Non-pigmented ciliary epithelial cell (primary cell): ENCODE results near the gene WDPCP.
"Not testable (repeated sequence)": the region's sequence is repeated elsewhere in the genome, so short reads cannot be mapped to it uniquely, and the experiment has no call there.

Experiments used
- DNase-seq: peaks from one replicate; pipeline ENCODE4 v3.0.0-alpha.2; 2010; ENCODE audit warnings: low read depth

WDPCP gene

DNA sequence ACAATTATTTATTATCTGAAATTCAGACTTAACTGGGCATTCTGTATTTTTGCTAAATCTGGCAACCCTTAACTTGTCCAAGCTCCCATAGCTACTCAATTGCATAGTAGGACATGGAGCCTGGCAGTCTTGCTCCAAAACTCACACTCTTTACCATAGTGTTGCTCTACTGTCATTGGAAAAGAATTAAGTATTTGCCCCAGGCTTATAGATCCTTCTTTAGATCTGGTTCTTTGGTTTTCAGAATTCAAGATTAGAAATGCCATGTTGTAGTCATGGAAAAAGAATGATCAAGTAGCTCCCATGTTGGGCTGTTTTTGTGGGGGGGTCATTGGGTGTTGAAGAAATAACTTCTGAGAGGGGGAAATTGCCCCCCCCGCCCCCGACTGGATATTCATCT lies 240.9 kb downstream of the WDPCP start:
- DNase-seq = no peak

DNA sequence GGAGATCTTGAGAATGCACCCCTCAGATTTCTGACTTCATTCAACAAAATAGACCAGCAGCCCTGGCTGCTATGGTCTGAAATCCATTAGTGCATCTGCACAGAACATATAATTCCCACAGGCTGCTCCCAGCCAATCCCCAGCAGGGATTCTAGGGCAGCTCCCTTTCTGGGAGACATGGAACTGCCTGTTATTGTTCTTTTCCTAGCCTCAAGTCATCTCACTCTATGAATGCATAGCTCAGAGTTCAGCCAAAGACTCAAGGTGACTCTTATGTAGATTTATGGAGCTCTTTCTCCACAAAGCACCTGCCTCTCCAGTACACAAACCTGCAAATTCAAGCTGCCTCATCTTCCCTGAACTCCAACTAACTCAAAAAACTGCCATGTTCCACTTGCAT lies 241.9 kb downstream of the WDPCP start:
- DNase-seq = no peak

DNA sequence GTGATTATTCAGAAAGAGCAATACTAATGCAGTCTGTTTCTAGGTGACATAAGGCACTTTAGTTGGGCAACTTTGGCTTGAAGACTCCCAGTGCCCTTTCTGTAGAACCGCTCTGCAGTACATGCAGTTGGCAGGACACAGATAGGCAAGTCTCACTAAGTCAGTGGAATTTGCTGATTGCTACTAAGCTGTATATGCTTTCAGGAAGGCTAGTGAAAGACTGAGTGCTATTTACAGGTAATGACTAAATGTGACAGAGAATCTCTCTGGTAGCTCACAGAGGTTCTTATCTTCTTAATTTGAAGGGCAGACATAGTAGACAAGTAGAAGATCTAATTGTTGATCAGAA lies 243.0 kb downstream of the WDPCP start:
- DNase-seq = no peak

DNA sequence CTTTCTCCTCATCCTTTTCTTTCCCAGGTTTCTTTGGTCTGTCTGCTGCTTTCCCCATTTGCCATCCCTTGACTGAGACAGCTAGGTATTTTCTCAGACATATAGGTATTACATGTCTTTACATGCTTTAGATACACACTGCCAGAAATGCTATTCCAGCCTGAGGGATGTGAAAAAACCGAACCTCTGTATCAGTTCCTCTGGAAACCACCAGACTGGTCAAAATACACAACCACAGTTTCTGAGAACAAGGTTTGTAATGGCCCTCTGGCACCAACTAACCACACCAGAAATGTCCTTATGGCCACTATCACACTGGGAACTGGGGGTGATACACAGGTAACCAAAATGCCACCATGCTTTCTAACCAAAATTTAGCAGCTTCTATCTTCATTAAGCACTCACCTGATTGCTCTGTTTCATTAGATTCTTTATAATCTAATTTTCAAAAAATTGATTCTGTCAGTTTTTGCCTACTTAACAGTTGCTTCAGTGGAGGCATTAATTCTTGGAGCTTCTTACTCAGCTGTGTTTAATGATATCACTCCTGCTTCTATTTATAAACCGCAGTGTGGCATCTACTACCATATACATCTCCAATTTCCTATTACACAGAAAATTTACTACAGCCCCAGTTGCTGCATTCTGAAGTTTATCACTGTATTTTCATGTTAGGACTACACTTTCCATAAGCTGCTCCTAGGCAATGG lies 243.5 kb downstream of the WDPCP start:
- no peak for DNase-seq

DNA sequence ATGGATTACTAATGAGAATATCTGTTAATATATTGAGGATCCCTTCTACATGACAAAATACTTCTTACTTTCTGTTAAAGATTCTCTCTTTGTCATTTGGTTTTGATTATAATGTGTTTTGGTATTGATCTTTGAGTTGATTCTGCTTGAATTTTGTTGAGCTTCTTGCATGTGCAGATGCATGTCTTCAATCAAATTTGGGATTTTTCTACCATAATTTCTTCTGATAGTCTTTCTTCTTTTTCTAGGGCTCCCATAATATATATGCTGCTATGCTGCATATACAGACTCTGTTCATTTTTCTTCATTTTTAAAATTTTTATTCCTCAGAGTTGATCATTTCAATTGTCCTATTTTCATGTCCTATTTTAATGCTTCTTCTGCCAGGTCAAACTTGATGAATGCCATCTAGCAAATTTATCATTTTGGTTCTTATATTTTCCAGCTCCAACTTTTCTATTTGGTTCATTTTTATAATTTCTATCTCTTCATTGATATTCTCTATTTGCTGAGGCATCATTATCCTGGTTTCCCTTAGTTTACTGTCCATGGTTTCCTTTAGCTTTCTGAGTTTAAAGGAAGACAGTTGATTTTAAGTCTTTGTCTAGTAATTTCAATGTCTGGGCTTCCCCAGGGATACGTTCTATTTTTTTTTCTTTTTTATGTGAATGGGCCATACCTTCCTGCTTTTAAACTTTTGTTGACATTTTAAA lies 244.7 kb downstream of the WDPCP start:
- DNase-seq = no peak

DNA sequence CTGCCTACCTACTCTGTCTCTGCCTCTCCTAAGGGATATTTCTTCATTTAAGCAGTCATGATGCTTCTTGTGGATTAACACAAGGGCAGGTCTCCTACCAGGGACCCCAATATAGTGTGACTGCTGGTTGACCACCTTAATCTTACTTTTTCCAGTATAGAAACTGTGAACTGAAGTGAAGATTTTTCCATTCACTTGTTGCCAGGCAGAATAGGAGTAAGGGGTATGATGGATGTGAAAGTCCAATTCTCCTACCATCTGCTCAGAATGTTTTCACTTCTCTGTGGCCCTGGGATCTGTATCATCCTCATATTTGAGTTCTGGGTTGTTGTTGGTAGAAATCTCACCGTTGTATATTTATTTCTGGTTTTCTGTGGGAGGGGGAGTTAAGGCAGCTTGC lies 247.8 kb downstream of the WDPCP start:
- no peak for DNase-seq

DNA sequence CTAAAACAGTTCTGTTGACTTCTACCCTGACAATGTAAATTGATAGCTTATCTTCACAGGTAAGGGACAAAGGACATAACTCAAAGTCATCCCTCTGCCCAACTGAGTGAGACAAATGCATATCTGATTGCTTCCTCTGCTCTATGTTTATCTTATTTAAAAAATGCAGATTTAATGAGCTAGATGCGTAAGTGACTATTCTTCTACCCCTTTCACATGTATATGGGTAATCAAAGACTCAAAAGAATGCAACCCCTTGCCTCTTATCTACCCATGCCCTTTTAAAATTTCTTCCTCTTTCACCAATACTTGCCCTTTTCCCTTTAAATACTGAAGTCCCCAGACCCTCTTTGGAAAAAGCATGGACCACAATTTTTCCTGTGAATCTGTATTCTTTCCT lies 253.4 kb downstream of the WDPCP start:
- DNase-seq = no peak

DNA sequence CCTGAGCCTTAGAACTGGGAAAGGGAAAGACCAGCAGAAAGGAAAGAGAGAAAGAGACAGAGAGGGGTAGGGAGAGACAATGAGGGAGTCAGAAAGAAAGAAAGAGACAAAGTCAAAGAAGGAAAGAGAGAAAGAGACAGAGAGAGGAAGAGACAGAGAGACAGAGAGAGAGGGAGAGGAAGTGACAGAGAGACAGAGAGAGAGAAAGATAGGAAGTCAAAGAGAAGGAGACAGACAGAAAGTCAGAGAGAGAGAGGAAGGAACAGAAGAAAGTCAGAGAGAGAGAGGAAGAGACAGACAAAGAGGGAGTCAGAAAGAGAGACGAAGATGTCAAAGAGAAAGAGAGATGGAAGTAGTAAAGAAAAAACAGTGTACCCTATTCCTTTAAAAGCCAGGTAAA lies 261.8 kb downstream of the WDPCP start:
- no peak for DNase-seq

DNA sequence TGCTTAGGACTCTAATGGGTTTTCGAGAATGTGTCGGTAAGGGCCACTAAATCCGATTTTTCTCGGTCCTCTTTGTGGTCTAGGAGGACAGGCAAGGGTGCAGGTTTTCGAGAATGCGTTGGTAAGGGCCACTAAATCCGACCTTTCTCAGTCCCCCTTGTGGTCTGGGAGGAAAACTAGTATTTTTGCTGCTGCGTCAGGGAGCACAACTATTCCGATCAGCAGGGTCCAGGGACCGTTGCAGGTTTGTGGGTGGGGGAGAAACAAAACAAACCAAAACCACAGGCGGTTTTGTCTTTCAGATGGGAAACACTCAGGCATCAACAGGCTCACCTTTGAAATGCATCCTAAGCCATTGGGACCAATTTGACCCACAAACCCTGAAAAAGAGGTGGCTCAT lies 264.6 kb downstream of the WDPCP start:
- DNase-seq = not testable (repeated sequence)

DNA sequence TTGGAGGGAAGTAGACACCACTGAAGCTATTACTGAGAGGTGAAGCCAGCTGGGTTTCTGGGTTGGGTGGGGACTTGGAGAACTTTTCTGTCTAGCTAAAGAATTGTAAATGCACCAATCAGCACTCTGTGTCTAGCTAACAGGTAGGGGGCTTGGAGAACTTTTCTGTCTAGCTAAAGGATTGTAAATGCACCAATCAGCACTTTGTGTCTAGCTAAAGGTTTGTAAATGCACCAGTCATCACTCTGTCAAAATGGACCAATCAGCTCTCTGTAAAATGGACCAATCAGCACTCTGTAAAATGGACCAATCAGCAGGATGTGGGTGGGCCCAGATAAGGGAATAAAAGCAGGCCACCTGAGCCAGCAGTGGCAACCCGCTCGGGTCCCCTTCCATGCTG lies 266.3 kb downstream of the WDPCP start:
- not testable (repeated sequence) for DNase-seq

DNA sequence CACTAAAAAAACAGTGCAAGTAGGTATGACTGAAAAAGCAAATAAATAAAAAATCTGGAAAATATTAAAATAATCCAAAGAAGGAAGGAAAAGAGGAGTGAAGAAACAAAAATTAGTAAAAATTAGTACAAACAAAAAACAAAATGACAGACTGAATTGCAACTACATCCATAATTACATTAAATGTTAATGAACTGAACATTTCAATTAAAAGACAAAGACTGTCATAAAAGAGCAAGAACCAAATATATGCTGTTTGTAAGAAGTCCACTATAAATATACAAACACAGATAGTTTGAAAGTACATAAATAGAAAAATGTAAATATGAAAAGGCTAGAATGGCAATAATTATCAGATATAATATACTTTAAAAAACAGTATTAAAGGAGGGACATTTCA lies 267.6 kb downstream of the WDPCP start:
- no peak for DNase-seq

DNA sequence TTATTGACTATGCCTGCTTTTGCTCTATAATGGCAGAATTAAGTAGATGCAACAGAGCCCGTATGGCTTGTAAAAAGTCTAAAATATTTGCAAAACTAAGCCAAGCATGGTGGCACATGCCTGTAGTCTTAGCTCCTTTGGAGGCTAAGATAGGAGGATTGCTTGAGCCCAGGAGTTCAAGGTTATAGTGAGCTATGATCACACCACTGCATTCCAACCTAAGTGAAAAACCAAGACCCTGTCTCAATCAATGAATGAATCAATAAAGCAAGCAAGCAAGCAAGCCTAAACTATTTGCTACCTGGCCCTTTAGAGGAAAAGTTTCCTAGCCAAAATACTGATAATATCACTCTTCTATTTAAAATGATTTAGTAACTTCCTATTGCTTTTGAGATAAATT lies 277.7 kb downstream of the WDPCP start:
- no peak for DNase-seq

DNA sequence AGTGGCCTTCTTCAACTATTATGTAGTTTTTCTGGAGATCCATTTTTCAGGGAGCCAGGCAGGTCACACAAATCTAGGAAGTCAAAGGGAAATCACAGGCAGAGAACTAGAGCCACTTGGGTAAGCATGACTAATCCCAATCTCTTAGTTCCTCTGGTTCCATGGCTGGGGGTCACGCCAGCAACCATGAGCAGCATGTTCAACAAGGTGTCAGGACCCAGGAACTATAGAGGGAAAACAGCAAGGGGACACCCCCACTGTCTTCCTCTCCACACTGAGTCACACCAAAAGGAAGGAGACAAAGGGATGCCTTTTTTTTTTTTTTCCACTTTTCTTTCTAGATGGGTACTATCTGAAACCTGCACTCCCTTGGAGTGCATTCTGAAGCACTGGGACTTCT lies 286.8 kb downstream of the WDPCP start:
- no peak for DNase-seq

DNA sequence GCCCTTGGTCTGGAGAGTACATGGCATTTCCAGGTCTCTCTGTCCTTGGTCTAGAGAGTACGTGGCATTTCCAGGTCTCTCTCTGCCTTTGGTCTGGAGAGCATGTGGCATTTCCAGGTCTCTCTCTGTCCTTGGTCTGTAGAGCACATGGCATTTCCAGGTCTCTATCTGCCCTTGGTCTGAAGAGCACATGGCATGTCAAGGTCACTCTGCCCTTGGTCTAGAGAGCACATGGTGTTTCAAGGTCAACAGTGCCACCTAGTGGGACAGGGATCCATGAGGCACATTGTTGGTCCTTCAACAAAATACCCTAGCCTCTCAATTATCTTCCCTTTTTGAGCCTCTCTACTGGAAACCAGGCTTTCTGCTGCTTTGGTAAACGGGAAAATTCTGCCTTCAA lies 287.4 kb downstream of the WDPCP start:
- DNase-seq = no peak

DNA sequence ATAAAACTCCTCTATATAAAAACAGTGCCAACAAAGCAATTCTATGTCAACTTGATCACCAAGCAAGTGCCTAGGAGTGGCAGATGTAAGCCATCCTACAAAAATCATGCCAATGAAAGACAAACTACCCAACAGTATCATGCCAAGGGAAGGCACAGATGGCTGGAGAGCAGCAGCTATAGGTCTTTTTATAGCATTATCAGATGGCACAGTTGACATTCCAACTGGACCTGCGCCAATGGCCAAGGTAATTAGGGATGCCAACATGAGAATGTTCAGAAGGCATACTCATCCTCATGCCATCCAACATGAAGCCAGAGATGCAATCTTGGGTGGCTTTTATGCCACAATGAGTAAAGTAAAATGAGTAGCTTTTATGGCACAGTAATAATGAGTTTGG lies 300.3 kb downstream of the WDPCP start:
- DNase-seq = no peak

DNA sequence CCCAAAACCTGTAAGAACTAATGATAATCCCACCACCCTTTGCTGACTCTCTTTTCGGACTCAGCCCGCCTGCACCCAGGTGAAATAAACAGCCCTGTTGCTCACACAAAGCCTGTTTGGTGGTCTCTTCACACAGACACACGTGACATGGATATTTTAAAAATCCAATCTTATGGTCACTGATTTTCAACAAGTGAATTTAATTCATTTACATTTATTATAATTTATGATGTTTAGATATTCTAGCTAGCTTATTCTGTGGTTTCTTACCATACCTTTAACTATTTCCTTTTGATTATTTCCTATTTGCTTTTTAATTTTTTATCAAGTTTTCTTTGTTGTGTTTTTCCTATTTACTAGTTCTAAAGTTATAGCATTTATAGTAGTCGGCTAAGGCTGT lies 301.8 kb downstream of the WDPCP start:
- not testable (repeated sequence) for DNase-seq

DNA sequence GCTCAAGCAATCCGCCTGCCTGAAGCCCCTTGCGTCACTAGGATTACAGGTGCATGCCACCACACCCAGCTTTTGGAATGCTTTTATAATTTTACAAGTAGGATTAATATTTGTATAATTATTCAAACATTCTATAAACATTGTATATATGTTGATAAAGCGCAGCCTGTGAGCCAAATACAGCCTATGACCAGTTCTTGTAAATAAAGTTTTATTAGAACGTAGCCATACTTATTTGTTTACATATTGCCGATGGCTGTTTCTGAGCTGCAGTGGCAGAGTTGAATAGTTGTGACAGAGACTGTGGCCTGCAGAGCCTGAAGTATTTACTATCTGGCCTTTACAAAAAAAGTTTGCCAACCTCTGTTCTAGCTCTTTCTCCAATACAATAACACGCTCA lies 305.0 kb downstream of the WDPCP start:
- no peak for DNase-seq

DNA sequence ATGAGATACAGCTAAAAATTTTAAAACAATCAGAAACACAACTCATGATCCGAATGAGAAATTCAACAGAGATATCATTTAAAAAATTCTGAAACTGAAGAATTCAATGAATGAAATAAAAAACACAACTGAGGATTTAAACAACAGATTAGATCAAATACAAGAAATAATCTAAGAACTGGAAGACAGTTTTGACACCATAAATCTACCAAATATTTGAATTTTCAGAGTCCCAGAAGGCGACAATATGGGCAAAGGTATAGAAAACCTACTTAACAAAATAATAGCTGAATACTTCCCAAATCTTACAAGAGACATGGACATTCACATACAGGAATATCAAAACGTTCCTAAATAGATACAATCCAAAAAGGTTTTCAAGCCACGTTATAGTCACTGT lies 315.7 kb downstream of the WDPCP start:
- no peak for DNase-seq

DNA sequence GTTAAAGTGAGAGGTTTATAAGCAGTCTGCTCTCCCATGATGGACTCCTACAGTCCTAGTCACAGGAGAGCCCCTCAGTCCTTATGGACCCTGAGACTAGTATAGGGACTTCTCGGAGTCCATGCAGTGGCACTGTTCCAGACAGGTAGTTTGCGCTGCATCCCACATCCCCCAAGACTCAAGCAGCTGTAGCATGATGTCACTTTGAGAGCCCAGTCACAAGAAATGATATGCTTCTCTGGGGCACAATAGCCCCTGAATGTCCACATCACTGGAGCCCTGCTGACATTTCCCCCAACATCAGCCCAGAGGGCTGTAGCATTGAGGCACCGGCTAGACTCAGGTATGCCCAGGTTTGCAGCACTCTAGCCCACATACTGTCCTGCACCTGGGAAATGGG lies 317.6 kb downstream of the WDPCP start:
- no peak for DNase-seq

DNA sequence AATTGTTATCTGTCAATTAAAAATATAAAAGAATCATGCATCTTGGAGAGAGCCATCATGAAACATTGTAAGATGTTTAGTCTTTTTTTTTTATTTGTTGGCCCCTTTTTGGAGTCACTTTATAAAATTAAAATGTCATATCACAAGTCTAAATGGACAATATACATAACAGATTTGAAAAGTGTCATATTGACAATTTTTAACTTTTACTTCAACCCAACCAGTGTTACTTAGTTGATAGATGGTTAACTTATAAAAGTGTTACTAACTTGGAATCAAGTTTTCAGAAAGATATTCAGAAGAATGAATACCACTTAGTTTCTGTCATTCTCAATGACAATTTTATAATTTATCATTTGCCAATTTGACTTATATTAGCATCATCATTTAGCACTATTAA lies 319.3 kb downstream of the WDPCP start:
- DNase-seq = no peak

DNA sequence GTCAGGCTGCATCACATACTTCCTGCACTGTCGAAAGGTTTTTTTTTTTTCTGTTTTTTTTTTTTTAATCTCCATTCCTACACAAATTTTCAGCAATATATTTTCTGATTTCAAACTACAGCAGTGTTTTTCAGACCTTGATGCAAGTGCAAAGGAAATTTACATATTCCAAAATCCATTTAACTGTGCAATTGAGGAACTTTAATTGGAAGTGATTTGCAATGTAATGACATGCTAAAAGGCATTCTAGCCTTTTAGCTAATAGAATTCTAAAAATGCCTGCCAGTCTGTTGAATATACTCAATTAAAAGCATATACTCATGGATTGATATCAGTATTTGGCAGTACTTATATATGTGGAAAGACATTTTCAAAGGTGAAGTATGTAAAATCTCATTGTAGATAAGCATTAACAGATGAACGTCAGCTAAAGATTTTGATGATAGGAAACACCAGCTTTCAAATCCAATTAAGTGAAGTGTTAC lies 327.1 kb downstream of the WDPCP start:
- DNase-seq = no peak

DNA sequence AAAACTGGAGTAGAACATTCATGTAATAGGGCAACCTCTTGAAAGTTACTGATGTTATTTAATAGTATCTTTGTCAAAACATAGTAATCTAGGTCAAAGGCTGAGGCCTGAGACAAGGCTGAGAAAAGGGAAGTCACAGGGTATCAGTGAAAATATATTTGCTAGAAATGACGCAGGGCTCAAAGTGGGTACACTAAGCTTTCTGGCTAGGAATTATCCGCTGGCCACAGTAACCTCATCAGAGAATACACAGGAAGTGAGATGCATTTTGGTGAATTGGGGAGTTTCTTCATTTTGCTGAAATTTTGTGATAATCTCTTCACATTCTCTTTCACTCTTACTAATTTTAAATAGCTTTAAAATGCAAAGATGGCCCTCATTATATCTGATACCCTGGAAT lies 330.8 kb downstream of the WDPCP start:
- no peak for DNase-seq

DNA sequence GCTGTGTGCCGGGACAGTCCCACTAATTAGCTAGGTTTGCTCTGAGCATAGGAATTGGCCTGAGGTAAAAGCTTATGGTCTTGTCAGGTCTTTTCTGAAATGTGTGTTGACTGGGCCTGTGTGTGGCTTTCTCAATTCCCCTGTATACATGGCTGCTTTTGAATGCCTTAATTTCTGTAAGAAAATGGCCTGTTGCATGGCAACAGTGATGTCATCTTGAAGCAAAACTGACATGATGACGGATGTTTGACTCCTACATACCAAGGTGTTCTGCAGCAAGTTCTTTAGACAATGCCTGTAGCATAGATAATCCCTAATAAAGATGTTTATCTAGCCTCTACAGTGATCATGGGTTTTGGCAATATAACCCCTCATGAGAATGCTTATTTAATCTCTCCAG lies 339.1 kb downstream of the WDPCP start:
- DNase-seq = no peak

DNA sequence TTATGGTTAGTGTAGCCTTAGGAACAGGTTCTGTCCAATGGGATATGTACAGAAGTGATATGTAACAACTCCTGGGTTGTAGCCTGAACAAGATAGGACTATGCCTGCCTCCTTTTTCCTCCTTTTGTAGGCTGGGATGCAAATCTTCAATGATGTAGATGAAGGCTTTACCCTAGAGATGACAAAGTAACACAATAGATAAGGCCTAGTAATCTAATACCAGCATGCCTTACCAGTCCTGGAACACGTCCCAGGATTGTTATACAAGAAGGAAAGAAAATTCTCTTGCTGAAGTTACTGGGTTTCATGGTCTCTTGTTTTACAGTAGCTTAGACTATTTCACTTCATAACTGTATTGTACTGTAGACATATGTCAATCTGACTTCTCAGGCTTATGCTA lies 345.5 kb downstream of the WDPCP start:
- no peak for DNase-seq
